GM18951 (cell line): ENCODE results near the gene SUOX.

Experiments
- POLR2A ChIP-seq: IDR thresholded peaks from 4 replicates; pipeline ENCODE4 v1.6.1; 2011; ENCODE audit warnings: mild to moderate bottlenecking; ENCODE audit not compliant: insufficient read length, insufficient read depth; ENCODE audit errors: extremely low read depth
- in situ Hi-C: fragments of 300-500 bp; cut with MboI; formaldehyde crosslinking; loops from one replicate; pipeline ENCODE4 v1.12.0; 2022; ENCODE audit warnings: low sequenced_read_pairs, mixed read lengths, inconsistent platforms; ENCODE audit not compliant: unreplicated experiment

The SUOX gene

GRCh38 chr12:56017181-56017580 is 20.1 kb downstream of the SUOX start:
- in situ Hi-C loops = no loop called here
- no peak for TF ChIP-seq POLR2A

- TF ChIP-seq POLR2A = no peak
Measured at GRCh38 chr12:56018356-56018755, 21.3 kb downstream of the SUOX start.

GRCh38 chr12:56020423-56021184 is 23.5 kb downstream of the SUOX start, which contains the start of gene IKZF4:
Gene IKZF4 (plus strand): TSS chr12:56021043. CDS start chr12:56021494, 451 bp downstream.
- TF ChIP-seq POLR2A = no peak
- in situ Hi-C loops = no loop called here

More at GRCh38 chr12:56018356-56018755, 21.3 kb downstream of the SUOX start:
- in situ Hi-C loops = no loop called here

DNA sequence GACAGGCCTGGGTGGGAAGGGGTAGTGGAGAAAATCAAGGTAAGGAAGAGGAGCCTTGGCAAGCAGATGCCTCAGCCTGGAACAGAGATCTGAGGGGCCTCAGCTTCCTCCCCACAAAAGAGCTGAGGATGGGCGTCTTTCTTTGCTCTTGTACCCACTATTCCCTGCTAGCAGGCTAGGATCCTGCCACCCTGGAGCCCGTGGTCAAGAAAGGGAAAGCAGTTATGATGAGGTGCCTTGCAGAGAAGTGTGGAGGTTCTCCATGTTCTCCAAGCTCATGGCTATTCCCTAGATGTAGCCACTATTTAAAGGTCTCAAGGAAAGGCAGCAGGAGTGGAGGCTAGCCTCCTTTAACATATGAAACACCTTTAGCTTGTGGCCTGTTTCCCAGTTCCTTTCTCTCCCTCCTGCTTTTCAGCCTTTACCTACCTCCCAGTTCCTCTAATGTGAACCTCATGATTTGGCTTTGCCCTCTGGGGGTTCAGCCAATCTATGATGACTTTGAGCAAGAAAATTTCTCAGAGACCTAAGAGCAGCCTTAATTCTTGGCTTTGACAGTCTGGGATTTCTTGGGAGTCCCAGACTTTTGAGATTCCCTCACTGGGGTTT is 24.9 kb downstream of the SUOX start:
- TF ChIP-seq POLR2A = no peak
- in situ Hi-C loops = no loop called here

DNA sequence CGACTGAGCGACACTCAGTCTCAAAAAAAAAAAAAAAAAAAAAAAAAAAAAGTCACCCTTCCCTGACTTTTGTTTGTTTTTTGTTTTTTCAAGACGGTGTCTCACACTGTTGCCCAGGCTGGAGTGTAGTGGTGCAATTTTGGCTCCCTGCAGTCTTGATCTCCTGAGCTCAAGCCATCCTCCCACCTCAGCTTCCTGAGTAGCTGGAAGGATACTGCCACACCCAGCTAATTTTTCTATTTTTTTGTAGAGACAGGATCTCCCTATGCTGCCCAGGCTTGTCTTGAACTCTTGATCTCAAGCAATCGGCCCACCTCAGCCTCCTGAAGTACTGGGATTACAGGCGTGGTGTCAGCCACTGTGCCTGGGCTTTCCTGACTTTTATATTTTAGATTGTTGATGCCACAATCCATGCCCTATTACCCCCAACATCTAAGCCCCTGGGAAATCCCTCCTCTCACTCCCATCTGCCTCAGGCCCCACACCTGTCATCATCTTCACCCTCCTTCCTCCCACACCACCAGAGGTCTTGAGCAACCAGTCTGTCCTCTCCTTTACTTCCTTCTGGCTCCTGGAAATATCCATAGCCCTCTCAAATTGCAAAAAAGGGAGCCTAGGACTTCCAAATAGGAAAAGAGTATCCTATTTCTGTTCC is 31.6 kb downstream of the SUOX start:
- no peak for TF ChIP-seq POLR2A
- in situ Hi-C loops = no loop called here

- in situ Hi-C loops = no loop called here
Measured at GRCh38 chr12:56029166-56029519, 32.1 kb downstream of the SUOX start.

GRCh38 chr12:56029666-56030293 is 32.7 kb downstream of the SUOX start:
- TF ChIP-seq POLR2A = no peak
- in situ Hi-C loops = loop anchor here (10.0 kb wide), 1 partner anchor 275 kb away; no protein-coding TSS in a partner anchor

More at GRCh38 chr12:56029166-56029519, 32.1 kb downstream of the SUOX start:
- TF ChIP-seq POLR2A = no peak

DNA sequence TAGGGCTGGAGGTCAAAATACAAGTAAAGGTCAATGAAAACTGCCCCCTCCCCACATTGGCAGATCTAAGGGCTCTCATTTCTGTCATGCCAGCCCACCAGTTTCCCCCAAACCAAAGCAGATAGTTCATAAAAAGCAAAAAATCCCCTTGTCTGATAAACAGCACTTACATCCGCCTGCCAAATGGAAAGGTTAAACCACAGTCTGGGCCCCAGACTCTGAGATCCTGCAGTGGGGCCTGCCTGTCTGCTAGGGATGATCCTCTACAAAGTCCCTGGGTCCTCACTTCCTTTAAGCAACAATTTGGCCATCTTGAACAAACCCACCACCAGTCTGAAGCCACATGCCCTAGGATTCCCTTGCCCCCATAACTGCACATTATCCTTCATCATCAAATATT is 34.9 kb downstream of the SUOX start:
- TF ChIP-seq POLR2A = no peak

DNA sequence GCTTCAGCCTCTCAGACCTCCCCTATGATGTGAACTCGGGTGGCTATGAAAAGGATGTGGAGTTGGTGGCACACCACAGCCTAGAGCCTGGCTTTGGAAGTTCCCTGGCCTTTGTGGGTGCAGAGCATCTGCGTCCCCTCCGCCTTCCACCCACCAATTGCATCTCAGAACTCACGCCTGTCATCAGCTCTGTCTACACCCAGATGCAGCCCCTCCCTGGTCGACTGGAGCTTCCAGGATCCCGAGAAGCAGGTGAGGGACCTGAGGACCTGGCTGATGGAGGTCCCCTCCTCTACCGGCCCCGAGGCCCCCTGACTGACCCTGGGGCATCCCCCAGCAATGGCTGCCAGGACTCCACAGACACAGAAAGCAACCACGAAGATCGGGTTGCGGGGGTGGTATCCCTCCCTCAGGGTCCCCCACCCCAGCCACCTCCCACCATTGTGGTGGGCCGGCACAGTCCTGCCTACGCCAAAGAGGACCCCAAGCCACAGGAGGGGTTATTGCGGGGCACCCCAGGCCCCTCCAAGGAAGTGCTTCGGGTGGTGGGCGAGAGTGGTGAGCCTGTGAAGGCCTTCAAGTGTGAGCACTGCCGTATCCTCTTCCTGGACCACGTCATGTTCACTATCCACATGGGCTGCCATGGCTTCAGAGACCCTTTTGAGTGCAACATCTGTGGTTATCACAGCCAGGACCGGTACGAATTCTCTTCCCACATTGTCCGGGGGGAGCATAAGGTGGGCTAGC is 37.7 kb downstream of the SUOX start:
- TF ChIP-seq POLR2A = no peak
- in situ Hi-C loops = loop anchor here (10.0 kb wide), 1 partner anchor 280 kb away; no protein-coding TSS in a partner anchor

More for the DNA sequence above, 34.9 kb downstream of the SUOX start:
- in situ Hi-C loops = loop anchor here (10.0 kb wide), 1 partner anchor 277 kb away; no protein-coding TSS in a partner anchor

DNA sequence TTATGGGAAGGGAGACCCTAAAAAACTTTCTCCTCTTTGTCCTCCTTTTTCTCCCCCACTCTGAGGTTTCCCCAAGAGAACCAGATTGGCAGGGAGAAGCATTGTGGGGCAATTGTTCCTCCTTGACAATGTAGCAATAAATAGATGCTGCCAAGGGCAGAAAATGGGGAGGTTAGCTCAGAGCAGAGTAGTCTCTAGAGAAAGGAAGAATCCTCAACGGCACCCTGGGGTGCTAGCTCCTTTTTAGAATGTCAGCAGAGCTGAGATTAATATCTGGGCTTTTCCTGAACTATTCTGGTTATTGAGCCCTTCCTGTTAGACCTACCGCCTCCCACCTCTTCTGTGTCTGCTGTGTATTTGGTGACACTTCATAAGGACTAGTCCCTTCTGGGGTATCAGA is 40.1 kb downstream of the SUOX start:
- in situ Hi-C loops = loop anchor here (10.0 kb wide), 1 partner anchor 282 kb away; no protein-coding TSS in a partner anchor
- no peak for TF ChIP-seq POLR2A

DNA sequence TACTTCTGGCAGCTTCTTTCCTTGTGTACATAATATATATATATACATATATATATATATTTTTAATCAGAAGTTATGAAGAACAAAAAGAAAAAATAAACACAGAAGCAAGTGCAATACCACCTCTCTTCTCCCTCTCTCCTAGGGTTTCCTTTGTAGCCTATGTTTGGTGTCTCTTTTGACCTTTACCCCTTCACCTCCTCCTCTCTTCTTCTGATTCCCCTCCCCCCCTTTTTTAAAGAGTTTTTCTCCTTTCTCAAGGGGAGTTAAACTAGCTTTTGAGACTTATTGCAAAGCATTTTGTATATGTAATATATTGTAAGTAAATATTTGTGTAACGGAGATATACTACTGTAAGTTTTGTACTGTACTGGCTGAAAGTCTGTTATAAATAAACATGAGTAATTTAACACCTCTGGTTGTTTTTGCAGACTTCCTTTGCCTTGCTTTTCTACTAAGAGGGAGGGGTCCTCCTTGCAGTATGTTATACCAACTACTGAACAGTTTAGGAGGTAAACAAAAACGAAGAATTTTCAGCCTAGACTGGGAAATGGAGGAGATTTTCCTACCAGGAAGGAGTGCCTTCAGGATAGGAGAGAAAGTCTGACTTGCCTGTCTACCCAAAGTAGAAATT is 41.1 kb downstream of the SUOX start:
- in situ Hi-C loops = loop anchor here (10.0 kb wide), 1 partner anchor 283 kb away; no protein-coding TSS in a partner anchor
- no peak for TF ChIP-seq POLR2A

DNA sequence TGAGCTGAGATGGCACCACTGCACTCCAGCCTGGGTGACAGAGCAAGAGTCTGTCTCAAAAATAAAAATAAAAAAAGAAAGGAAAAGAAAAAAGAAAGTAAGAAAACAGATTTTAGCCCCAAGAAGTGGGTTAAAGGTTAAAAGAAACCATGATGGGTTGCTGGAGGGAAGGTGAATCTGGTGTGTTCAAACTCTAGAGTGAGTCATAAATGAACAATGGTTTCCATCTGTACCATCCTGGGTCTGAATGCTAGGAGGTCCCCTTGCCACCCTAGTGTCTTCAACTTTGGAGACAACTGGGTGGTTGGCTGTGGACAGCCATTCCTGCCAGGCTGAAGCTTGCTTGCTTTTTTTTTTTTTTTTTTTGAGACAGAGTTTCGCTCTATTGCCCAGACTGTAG is 43.1 kb downstream of the SUOX start:
- TF ChIP-seq POLR2A = no peak
- in situ Hi-C loops = no loop called here
